CD4-positive, alpha-beta T cell treated with Interleukin-6 at 100 ng/mL for 8 hours (primary cell): ENCODE measurements around the gene PLD3.
"Not testable (repeated sequence)": the region's sequence is repeated elsewhere in the genome, so short reads cannot be mapped to it uniquely, and the experiment has no call there.

ENCODE experiments used
- DNase-seq: peaks from one replicate; pipeline ENCODE4 v3.0.0-alpha.2; 2020; ENCODE audit warnings: mixed read lengths, low spot score

PLD3 gene

GRCh38 chr19:40365010-40365409, 16.5 kb downstream of the PLD3 start:
- DNase-seq = no peak

GRCh38 chr19:40365613-40366401, 17.3 kb downstream of the PLD3 start:
- no peak for DNase-seq

GRCh38 chr19:40366697-40367561, 18.4 kb downstream of the PLD3 start:
- no peak for DNase-seq

DNA sequence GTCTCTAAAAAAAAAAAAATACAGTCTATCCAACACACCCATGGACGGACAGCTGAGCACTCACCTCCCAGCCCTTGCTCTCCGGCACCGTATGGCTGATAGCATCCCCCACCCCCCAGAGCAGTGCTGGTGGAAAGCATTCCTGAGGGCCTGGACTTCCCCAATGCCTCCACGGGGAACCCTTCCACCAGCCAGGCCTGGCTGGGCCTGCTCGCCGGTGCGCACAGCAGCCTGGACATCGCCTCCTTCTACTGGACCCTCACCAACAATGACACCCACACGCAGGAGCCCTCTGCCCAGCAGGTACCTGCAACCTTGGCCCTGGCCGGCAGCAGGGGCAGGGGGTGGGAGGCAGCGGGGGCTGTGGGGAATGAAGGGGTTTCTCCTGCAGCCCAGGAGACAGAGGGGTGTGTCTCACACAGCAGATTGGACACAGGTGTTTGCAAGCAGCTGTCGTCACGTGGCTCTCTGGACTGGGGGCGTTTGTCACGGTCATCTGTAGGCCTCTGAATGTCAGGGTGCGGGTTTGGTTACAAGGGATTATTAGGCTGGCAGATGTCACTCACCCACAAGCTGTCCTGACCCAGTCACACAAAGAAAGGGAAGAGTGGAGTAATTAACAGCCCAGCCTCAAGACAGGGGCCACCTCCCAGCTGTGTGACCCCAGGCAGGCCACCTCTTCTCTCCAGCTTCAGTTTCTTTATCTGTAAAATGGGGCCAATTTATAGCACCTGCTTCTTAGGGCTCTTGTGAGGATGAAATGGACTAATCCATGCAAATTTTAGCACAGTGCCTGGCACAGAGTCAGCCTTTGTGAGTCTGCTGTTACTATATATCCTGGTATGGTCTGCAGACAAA, 19.3 kb downstream of the PLD3 start:
- DNase-seq = no peak

DNA sequence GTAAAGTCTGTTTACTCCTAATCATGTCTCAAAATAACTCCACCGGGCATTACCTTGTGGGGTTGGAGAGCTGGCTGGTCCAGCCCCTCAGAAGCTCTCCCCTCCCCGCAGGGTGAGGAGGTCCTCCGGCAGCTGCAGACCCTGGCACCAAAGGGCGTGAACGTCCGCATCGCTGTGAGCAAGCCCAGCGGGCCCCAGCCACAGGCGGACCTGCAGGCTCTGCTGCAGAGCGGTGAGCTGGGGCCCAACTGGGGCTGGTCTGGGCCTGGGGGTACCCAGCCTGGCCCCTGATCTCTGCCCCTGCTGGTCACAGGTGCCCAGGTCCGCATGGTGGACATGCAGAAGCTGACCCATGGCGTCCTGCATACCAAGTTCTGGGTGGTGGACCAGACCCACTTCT, 21.3 kb downstream of the PLD3 start:
- DNase-seq = no peak

DNA sequence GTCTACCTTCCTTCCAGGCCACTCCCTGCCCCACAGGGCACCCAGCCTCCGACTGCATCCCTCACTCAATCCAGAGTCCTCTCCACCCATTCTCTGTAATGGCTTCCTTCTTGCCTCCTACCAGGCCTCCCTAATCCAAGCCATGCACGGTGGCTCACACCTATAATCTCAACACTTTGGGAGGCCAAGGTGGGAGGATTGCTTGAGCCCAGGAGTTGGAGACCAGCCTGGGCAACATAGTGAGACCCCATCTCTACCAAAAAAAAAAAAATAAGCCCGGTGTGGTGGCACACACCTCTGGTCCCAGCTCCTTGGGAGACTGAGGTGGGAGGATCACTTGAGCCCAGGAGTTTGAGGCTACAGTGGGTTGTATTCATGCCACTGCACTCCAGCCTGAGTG, 21.8 kb downstream of the PLD3 start:
- DNase-seq = not testable (repeated sequence)

- DNase-seq = no peak
These were observed 22.7 kb downstream of the PLD3 start for GRCh38 chr19:40370997-40371801.

DNA sequence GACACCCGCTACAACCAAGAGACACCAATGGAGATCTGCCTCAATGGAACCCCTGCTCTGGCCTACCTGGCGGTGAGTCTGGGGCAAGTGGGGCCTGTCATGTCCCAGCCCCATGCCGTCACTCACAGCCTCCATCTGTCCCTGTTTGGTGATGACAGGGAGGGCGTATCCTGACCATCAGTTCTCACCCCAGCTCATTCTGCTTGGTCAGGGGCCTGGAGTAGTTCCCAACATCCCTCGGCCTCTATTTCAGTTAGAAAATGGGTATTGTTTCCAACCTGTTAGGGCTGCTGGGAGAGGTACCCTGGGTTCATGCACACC, 23.3 kb downstream of the PLD3 start:
- DNase-seq = no peak

DNA sequence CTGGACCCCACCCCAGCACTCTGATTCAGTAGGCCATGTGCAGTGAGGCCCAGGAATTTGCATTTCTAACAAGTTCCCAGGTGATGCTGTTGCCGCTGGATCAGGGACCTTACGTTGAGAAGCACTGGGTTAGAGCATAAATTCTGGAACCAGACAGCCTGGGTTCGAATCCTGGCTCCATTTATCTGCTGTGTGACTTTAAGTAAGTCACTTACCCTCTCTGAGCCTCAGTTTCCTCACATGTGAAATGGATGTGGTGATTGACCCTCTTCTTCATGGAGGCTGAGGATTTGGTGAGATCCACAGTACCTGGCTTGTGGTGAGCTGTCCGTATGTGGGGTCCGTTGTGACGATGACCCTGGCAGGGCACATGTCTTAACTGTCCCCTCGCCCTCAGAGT, 25.6 kb downstream of the PLD3 start:
- DNase-seq = no peak

- DNase-seq = no peak
These were observed 27.9 kb downstream of the PLD3 start for GRCh38 chr19:40376286-40376862.

DNA sequence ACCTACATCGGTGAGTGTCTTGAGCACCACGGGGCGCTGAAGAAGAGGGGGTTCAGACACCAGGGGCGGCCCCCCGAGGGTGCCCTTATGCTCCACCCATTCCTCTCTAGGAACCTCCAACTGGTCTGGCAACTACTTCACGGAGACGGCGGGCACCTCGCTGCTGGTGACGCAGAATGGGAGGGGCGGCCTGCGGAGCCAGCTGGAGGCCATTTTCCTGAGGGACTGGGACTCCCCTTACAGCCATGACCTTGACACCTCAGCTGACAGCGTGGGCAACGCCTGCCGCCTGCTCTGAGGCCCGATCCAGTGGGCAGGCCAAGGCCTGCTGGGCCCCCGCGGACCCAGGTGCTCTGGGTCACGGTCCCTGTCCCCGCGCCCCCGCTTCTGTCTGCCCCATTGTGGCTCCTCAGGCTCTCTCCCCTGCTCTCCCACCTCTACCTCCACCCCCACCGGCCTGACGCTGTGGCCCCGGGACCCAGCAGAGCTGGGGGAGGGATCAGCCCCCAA, 29.4 kb downstream of the PLD3 start:
- DNase-seq = no peak

DNA sequence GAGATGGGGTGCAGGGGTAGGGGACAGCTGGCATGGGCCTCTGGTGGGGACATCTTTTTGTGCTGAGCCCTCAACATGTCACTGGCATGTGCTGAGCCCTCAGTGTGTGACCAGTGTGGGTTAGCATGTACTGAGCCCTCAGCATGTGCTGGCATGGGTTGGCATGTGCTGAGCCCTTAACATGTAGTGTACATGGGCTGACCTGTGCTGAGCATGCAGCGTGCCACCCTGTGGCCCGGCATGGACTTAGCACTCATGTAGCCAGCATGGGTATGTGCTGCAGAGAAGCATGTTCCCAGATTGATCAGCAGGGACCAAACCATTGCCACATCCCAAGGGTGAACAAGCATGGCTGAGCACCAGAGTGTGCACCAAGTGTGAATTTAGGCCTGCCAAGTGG, 30.0 kb downstream of the PLD3 start:
- DNase-seq = no peak

DNA sequence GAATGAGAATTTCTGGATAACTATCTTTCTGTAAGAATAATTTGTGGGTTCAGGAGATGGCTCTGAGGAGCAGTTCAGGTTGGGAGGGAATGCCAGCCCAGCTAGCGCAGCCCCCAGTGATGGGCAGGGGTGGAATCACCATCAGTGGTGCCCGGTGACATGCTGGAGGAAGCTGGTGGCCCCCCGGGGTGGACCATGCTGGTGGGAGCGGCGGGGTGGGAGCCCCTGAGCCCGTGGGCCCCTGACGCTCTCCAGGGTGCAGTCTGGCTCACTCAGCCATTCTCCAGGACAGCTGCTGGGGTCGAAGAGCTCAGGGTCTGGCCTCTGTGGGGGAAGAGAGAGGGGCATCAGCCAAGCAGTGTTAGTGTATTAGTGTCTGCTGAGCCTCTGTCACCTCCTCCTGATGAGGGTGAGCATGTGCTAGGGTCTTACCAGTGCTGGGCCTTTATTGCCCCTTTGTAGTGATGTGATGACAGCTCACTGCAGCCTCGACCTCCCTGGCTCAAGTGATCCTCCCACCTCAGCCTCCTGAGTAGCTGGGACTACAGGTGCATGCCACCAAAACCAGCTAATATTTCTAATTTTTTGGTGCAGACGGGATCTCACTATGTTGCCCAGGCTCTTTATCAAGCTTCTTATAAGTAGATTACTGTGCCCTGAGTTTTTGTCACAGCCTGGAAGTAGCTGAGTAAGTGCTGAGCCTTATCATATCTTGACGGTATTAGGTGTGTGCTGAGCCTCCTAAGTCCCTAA, 31.1 kb downstream of the PLD3 start:
- DNase-seq = no peak

- no peak for DNase-seq
These were observed 31.9 kb downstream of the PLD3 start for GRCh38 chr19:40380199-40381037.

- no peak for DNase-seq
These were observed 32.8 kb downstream of the PLD3 start for GRCh38 chr19:40381321-40381720.

GRCh38 chr19:40383668-40384248, 35.3 kb downstream of the PLD3 start:
- DNase-seq = no peak

- no peak for DNase-seq
These were observed 38.7 kb downstream of the PLD3 start for GRCh38 chr19:40387155-40387554.

- DNase-seq = no peak
These were observed 40.0 kb downstream of the PLD3 start for GRCh38 chr19:40388481-40388880.
